Measurements from ENCODE around the gene TSC22D2. TPM values are rescaled to one million over a fixed set of nuclear protein-coding genes. Genes with fewer than 3 reads are reported as not detected.
A peak's percentile ranks its signal among the peaks of the same experiment; 100 is the strongest.
"Not testable (repeated sequence)": the region's sequence is repeated elsewhere in the genome, so short reads cannot be mapped to it uniquely, and the experiment has no call there.

The TSC22D2 gene
- total and polyA plus RNA-seq, 8 donors = 5.9 to 12.2 (median 7.8) TPM

DNA sequence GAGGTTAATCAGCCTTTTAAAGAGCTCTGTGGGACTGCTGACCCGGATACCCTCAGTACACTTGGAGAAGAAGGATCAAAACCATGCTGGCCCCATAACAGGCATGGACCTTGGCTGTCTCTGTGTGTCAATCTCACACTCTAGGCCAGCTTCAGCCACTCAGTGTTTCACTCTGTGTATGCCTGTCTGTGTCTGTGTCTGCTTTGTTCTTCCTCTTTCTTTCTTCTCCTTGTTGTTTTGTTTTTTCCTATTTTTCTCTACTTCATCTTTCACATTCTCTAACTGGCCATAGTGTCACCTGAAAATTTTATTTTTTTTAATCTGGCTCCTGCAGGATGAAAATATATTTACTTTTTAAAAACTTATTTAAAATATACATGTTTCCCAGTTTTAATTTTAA, 87.1 kb downstream of the TSC22D2 start:
- ATAC-seq = peak in 2 of 4 donors; percentile 56 to 62
- 79 to 86% methylated on average over 1 of the region's 1 CpG for WGBS, 2 donors
- Histone ChIP-seq H3K36me3 (no peaks in the 10 kb centered on the region), H3K27ac (no peak overlapping the region), H3K9me3 (no peaks in the 10 kb centered on the region), H3K4me1 (peaks cover 0 to 4% (median 0%) of the 10 kb centered on the region in 3 donors), H3K4me3 (no peak overlapping the region), H3K27me3 (no peaks in the 10 kb centered on the region)
- FAIRE-seq = no peak
- TF ChIP-seq, protein P1, sequence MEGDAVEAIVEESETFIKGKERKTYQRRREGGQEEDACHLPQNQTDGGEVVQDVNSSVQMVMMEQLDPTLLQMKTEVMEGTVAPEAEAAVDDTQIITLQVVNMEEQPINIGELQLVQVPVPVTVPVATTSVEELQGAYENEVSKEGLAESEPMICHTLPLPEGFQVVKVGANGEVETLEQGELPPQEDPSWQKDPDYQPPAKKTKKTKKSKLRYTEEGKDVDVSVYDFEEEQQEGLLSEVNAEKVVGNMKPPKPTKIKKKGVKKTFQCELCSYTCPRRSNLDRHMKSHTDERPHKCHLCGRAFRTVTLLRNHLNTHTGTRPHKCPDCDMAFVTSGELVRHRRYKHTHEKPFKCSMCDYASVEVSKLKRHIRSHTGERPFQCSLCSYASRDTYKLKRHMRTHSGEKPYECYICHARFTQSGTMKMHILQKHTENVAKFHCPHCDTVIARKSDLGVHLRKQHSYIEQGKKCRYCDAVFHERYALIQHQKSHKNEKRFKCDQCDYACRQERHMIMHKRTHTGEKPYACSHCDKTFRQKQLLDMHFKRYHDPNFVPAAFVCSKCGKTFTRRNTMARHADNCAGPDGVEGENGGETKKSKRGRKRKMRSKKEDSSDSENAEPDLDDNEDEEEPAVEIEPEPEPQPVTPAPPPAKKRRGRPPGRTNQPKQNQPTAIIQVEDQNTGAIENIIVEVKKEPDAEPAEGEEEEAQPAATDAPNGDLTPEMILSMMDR (IDR thresholded peaks at IDR 0.05) = no peak
- DNase-seq = no peak
- intact Hi-C loops (cut with DNase I) = loop anchor here in 2 of 3 donors (5.0 to 10.0 kb wide), 4 partner anchors 80 to 270 kb away; no protein-coding TSS in a partner anchor

DNA sequence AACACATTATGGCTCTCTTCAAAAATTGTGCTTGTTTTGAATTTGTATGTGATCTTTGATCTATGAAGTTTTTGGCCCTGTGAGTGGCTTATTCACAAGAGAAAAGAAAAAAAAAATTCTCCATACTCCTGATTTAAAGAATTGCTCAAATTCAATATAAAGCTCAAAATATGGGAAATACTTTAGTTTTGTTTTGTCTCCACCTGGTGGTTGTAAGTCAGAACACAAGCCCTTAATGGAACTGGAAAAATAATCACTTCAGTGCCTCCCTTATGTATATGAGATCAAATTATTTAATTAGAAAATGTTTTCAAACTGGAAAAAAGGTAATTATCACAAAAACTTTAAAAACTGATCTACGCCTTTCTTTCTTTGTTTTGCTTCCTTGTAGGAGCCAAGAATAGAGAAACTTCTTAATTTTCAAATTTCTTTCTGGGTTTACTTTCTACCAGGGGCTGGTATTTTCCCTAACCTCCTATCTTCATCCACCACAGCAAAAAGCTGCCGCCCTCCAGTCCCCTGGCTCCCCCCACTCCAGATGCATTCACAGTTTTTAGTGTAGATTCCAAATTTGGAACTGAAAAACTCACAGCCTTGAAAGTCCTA, 87.6 kb downstream of the TSC22D2 start:
- ATAC-seq = peak in 3 of 4 donors; percentile 76 to 87 (median 84)
- 0 to 4% methylated on average over 2 of the region's 2 CpGs for WGBS, 2 donors
- no peak overlapping the region for H3K27ac ChIP-seq
- no peaks in the 10 kb centered on the region for H3K27me3 ChIP-seq
- H3K4me3 ChIP-seq = no peak overlapping the region
- peak; percentile 85 for FAIRE-seq
- TF ChIP-seq, protein P1 (IDR thresholded peaks at IDR 0.05) = peak; percentile 34 to 79 (median 60)
- intact Hi-C loops (cut with DNase I) = loop anchor here in 2 of 3 donors (5.0 to 10.0 kb wide), 4 partner anchors 81 to 271 kb away; no protein-coding TSS in a partner anchor
- peaks cover 0 to 4% (median 0%) of the 10 kb centered on the region in 3 donors for H3K4me1 ChIP-seq
- H3K9me3 ChIP-seq = no peaks in the 10 kb centered on the region
- DNase-seq = no peak
- no peaks in the 10 kb centered on the region for H3K36me3 ChIP-seq

DNA sequence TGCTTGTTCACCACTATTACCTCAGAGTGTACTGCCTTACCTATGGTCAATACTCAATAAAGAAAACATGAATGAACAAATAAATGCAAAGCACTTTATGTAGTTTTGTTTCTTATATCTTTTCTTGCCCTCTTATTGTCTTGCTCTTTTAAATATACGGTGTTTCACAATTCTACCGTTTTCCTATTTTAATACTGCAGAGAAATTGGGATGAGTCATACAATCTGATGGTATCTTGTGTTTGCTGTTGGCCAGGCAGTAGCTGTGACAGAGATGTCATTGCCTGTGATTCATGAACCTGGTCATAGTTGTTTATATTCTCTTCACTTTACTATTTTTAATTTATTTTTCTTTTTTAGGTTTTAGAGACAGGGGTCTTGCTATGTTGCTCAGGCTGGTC, 89.9 kb downstream of the TSC22D2 start:
- Histone ChIP-seq H3K4me1 (peaks cover 0 to 4% (median 0%) of the 10 kb centered on the region in 3 donors), H3K27me3 (no peaks in the 10 kb centered on the region), H3K4me3 (no peak overlapping the region), H3K36me3 (no peaks in the 10 kb centered on the region), H3K27ac (no peak overlapping the region), H3K9me3 (no peaks in the 10 kb centered on the region)
- ATAC-seq = no peak
- TF ChIP-seq, protein P1 (IDR thresholded peaks at IDR 0.05) = no peak
- intact Hi-C loops (cut with DNase I) = loop anchor here in 2 of 3 donors (5.0 to 10.0 kb wide), 4 partner anchors 83 to 273 kb away; no protein-coding TSS in a partner anchor
- no peak for FAIRE-seq
- DNase-seq = no peak
- 53 to 58% methylated on average over 2 of the region's 2 CpGs for WGBS, 2 donors

DNA sequence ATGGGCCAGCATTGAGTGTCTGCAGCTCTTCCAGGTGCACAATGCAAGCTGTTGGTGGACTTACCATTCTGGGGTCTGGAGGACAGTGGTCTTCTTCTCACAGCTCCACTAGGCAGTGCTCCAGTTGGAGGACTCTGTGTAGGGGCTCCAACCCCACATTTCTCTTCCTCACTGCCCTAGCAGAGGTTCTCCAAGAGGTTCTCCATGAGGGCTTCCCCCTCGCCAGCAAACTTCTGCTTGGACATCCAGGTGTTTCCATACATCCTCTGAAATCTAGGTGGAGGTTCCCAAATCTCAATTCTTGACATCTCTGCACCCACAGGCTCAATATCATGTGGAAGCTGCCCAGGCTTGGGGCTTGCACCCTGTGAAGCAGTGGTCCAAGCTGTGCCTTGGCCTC, 92.9 kb downstream of the TSC22D2 start:
- H3K36me3 ChIP-seq; ATAC-seq; H3K27ac ChIP-seq; intact Hi-C loops (cut with DNase I); FAIRE-seq; H3K4me3 ChIP-seq; H3K27me3 ChIP-seq; DNase-seq; H3K4me1 ChIP-seq; H3K9me3 ChIP-seq: not testable (repeated sequence)
- 96% methylated on average over 1 of the region's 1 CpG for WGBS, 2 donors

DNA sequence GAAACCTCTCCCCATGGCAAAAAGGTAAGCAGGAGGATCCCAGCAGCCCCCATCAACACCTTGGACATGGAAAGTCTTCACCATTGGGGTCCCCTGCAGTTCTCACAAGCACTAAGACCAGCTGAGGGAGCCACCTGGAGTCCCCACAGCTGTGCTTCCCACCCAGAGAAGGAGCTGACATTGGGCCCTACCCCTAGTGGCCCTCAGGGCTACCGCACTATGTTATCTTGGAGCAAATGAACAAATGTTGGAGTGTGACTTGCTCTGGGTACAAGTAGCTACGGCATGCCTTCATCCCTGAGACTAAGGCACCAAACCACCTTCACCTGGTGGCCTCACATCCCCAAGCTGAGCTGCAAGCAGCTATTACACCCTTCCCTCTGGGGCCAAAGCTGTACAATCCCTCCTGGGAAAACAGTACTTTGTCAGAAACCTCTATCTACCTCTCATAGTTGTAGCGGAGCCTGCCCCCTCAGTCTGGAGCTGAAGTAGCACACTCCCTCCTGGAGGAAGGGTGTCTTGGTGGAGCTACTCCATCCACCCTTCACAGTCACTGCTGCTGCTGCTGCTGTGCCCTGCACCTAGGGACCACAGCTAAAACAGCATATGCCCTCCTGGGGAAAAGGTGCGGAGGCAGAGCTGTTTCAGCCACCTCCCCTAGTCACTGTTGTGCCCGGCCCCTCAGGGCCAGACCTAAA, 95.5 kb downstream of the TSC22D2 start:
- H3K27me3 ChIP-seq = no peaks in the 10 kb centered on the region
- H3K36me3 ChIP-seq = no peaks in the 10 kb centered on the region
- no peaks in the 10 kb centered on the region for H3K4me1 ChIP-seq
- no peak overlapping the region for H3K27ac ChIP-seq
- no peak overlapping the region for H3K4me3 ChIP-seq
- 82 to 86% methylated on average over 5 of the region's 5 CpGs for WGBS, 2 donors
- intact Hi-C loops (cut with DNase I) = no loop called here
- ATAC-seq (no peak), DNase-seq (no peak), FAIRE-seq (no peak)
- TF ChIP-seq, protein P1 (IDR thresholded peaks at IDR 0.05) = no peak
- no peaks in the 10 kb centered on the region for H3K9me3 ChIP-seq
